Osteoblast (primary cell): ENCODE results near the gene PPP1R3G. TPM values are rescaled to one million over a fixed set of nuclear protein-coding genes. Genes with fewer than 3 reads are reported as not detected.

Experiments used
- DNase-seq: peaks from one replicate; pipeline ENCODE4 v3.0.0; 2011; ENCODE audit warnings: low spot score, mixed read lengths; ENCODE audit not compliant: insufficient read length; ENCODE audit errors: missing footprints
- H2AFZ ChIP-seq: 2 replicates; pipeline ENCODE4 v1.6.0; 2011; ENCODE audit warnings: mild to moderate bottlenecking, low read length
- H3K27ac ChIP-seq: 2 replicates; pipeline ENCODE4 v1.5.1; 2011; ENCODE audit warnings: mild to moderate bottlenecking, low read depth, low read length, moderate library complexity
- H3K27me3 ChIP-seq: 2 replicates; pipeline ENCODE4 v1.6.0; 2012; ENCODE audit warnings: mild to moderate bottlenecking, control low read depth, inconsistent platforms, low read length, moderate library complexity; ENCODE audit not compliant: insufficient read depth
- H3K36me3 ChIP-seq: 2 replicates; pipeline ENCODE4 v1.5.1; 2011; ENCODE audit warnings: mild to moderate bottlenecking, low read length, control low read depth, moderate library complexity; ENCODE audit not compliant: insufficient read depth
- H3K4me1 ChIP-seq: 2 replicates; pipeline ENCODE4 v1.5.1; 2011; ENCODE audit warnings: mild to moderate bottlenecking, low read length, control low read depth, moderate library complexity; ENCODE audit not compliant: insufficient read depth
- H3K4me2 ChIP-seq: 2 replicates; pipeline ENCODE4 v1.6.0; 2011; ENCODE audit warnings: mild to moderate bottlenecking, low read length; ENCODE audit not compliant: insufficient read depth
- H3K4me3 ChIP-seq: fragments of 200-600 bp; sonication (generic); 3 replicates; pipeline ENCODE4 v1.5.1; 2012; ENCODE audit warnings: mild to moderate bottlenecking, low read length, inconsistent platforms; ENCODE audit not compliant: insufficient read depth
- H3K79me2 ChIP-seq: 2 replicates; pipeline ENCODE4 v1.6.0; 2012; ENCODE audit warnings: mild to moderate bottlenecking, low read length, control low read depth, inconsistent platforms; ENCODE audit not compliant: insufficient read depth
- H3K9me3 ChIP-seq: 2 replicates; pipeline ENCODE4 v1.5.1; 2011; ENCODE audit warnings: low read depth, low read length, control low read depth
- H4K20me1 ChIP-seq: 2 replicates; pipeline ENCODE4 v1.6.0; 2012; ENCODE audit warnings: mild to moderate bottlenecking, low read length, control low read depth; ENCODE audit not compliant: insufficient read depth
- CTCF ChIP-seq: IDR thresholded peaks from 2 replicates; pipeline ENCODE4 v1.5.1; 2011; ENCODE audit warnings: mild to moderate bottlenecking, low read depth, low read length, moderate library complexity; ENCODE audit errors: extremely low read depth
- total RNA-seq: library from RNA; depleted of rRNA; stranded (reverse); fragments of >200 nt; gene quantifications from 2 replicates; pipeline ENCODE4 v1.2.3, GENCODE V29; 2012

The PPP1R3G gene
- total RNA-seq, 1 donor, result 3.3 TPM

GRCh38 chr6:5081182-5081581 lies 4.0 kb upstream of the PPP1R3G start:
- Histone ChIP-seq H3K36me3 (no peaks in the 10 kb centered on the region), H2AFZ (no peak overlapping the region), H3K9me3 (no peaks in the 10 kb centered on the region), H3K4me1 (peaks cover 21% of the 10 kb centered on the region), H3K4me3 (no peak overlapping the region), H3K27ac (no peak overlapping the region), H4K20me1 (no peaks in the 10 kb centered on the region), H3K27me3 (peaks cover 2% of the 10 kb centered on the region), H3K4me2 (no peak overlapping the region), H3K79me2 (no peaks in the 10 kb centered on the region)
- DNase-seq, result no peak
- no peak for TF ChIP-seq CTCF

DNA sequence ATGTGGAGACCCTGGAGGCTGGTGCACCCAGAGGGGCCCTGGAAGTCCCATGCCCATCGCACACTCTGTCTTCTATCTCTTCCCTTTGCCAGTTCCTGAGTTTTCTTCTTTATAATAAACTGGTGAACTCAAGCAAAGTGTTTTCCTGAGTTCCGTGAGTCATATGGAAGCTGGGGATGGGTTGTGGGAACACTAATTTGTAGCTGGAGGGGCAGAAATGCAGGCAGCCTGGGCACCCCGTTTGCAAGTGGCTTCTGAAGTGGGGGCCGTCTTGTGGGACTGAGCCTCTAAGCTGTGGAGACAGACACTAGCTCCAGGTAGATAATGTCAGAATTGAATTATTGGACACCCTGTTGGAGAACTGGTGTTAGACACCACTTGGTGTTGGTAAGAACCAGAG lies 3.2 kb upstream of the PPP1R3G start:
- TF ChIP-seq CTCF, result no peak
- peaks cover 21% of the 10 kb centered on the region for H3K4me1 ChIP-seq
- peak overlapping the region; percentile 49 for H3K27ac ChIP-seq
- peaks cover 8% of the 10 kb centered on the region for H3K27me3 ChIP-seq
- no peak for DNase-seq
- H3K4me2 ChIP-seq, result peak overlapping the region; percentile 50
- H3K4me3 ChIP-seq, result no peak overlapping the region
- H3K9me3 ChIP-seq, result no peaks in the 10 kb centered on the region
- H4K20me1 ChIP-seq, result no peaks in the 10 kb centered on the region
- no peak overlapping the region for H2AFZ ChIP-seq
- H3K79me2 ChIP-seq, result no peaks in the 10 kb centered on the region
- no peaks in the 10 kb centered on the region for H3K36me3 ChIP-seq

GRCh38 chr6:5082487-5083306 lies 2.4 kb upstream of the PPP1R3G start:
- Histone ChIP-seq H3K79me2 (no peaks in the 10 kb centered on the region), H3K4me2 (peak overlapping the region; percentile 50), H4K20me1 (no peaks in the 10 kb centered on the region), H3K36me3 (no peaks in the 10 kb centered on the region), H3K27ac (peak overlapping the region; percentile 49), H2AFZ (no peak overlapping the region), H3K4me3 (no peak overlapping the region), H3K9me3 (no peaks in the 10 kb centered on the region), H3K27me3 (peaks cover 11% of the 10 kb centered on the region), H3K4me1 (peaks cover 21% of the 10 kb centered on the region)
- peak; percentile 95 for DNase-seq
- no peak for TF ChIP-seq CTCF

- Histone ChIP-seq H2AFZ (no peak overlapping the region), H3K9me3 (no peaks in the 10 kb centered on the region), H3K27ac (no peak overlapping the region), H3K27me3 (peaks cover 11% of the 10 kb centered on the region), H3K79me2 (no peaks in the 10 kb centered on the region), H3K36me3 (no peaks in the 10 kb centered on the region), H3K4me1 (peaks cover 21% of the 10 kb centered on the region), H4K20me1 (no peaks in the 10 kb centered on the region), H3K4me2 (no peak overlapping the region), H3K4me3 (no peak overlapping the region)
- DNase-seq, result no peak
- TF ChIP-seq CTCF, result no peak
These were observed 1.9 kb upstream of the PPP1R3G start for GRCh38 chr6:5083307-5083583.
